Tibial nerve (tissue), 4 donors: ENCODE measurements around the gene UQCR11. TPM values are rescaled to one million over a fixed set of nuclear protein-coding genes. Genes with fewer than 3 reads are reported as not detected.

Source experiments
- DNase-seq, 2 donors: peaks; one replicate each; pipeline ENCODE4 v3.0.0-alpha.2; 2019; ENCODE audit warnings: low spot score in 2 of 2
- H3K27ac ChIP-seq, 4 donors: fragments of 200-600 bp; sonication (generic) in 3 of 4; one replicate each; pipeline ENCODE4 v1.5.1; 2017 to 2019; ENCODE audit warnings: mild to moderate bottlenecking in 1 of 4
- H3K27me3 ChIP-seq, 2 donors: fragments of 200-600 bp; sonication (generic) in 1 of 2; one replicate each; pipeline versions ENCODE4 v1.5.1 to v1.6.0; 2017 to 2019
- H3K36me3 ChIP-seq, 3 donors: fragments of 200-600 bp; sonication (generic); one replicate each; pipeline ENCODE4 v1.5.1; 2018 to 2019
- H3K4me1 ChIP-seq, 4 donors: fragments of 200-600 bp; sonication (generic) in 3 of 4; one replicate each; pipeline ENCODE4 v1.5.1; 2017 to 2019
- H3K4me3 ChIP-seq, 4 donors: fragments of 200-600 bp; sonication (generic) in 3 of 4; one replicate each; pipeline ENCODE4 v1.5.1; 2017 to 2019; ENCODE audit warnings: mild to moderate bottlenecking in 1 of 4, moderate library complexity in 1 of 4
- H3K9me3 ChIP-seq, 4 donors: fragments of 200-600 bp; sonication (generic) in 3 of 4; one replicate each; pipeline ENCODE4 v1.5.1; 2017 to 2019
- EP300 ChIP-seq, 2 donors: sonication (generic); formaldehyde crosslinking; IDR thresholded peaks; one replicate each; pipeline ENCODE4 v1.6.1; 2017; ENCODE audit warnings: antibody characterized with exemption in 2 of 2, mild to moderate bottlenecking in 1 of 2
- POLR2A ChIP-seq, 2 donors: fragments of 450-650 bp; IDR thresholded peaks; one replicate each; pipeline ENCODE4 v1.6.1; 2017; ENCODE audit warnings: antibody characterized with exemption in 2 of 2, mild to moderate bottlenecking in 2 of 2, moderate library complexity in 2 of 2
- WGBS, 2 donors: methylation state at CpG; one replicate each; pipeline ENCODE4 v1.1.5; 2018; 5-methylcytosine and 5-hydroxymethylcytosine counted together
- total RNA-seq, 4 donors: library from RNA; depleted of rRNA; stranded (reverse); fragments of >200 nt; gene quantifications; one replicate each; pipeline ENCODE4 v1.1.0, GENCODE V29; 2016
- TF ChIP-seq, protein P1 (sequence below), 5 experiments: fragments of 200-600 bp in 3 of 5; fragments of 450-650 bp in 2 of 5; sonication (generic) in 3 of 5; IDR thresholded peaks; one replicate each; pipeline ENCODE4 v1.5.1; 2016 to 2019; ENCODE audit warnings: antibody characterized with exemption in 5 of 5, mild to moderate bottlenecking in 3 of 5, moderate library complexity in 2 of 5

UQCR11 gene
- total RNA-seq, 4 donors from 2014 or later: 58.8 to 95.7 (median 66.0) TPM

GRCh38 chr19:1620502-1620901 lies 15.2 kb upstream of the UQCR11 start:
- TF ChIP-seq EP300 (IDR thresholded peaks at IDR 0.05) (no peak), POLR2A (IDR thresholded peaks at IDR 0.05) (no peak)
- TF ChIP-seq, protein P1, sequence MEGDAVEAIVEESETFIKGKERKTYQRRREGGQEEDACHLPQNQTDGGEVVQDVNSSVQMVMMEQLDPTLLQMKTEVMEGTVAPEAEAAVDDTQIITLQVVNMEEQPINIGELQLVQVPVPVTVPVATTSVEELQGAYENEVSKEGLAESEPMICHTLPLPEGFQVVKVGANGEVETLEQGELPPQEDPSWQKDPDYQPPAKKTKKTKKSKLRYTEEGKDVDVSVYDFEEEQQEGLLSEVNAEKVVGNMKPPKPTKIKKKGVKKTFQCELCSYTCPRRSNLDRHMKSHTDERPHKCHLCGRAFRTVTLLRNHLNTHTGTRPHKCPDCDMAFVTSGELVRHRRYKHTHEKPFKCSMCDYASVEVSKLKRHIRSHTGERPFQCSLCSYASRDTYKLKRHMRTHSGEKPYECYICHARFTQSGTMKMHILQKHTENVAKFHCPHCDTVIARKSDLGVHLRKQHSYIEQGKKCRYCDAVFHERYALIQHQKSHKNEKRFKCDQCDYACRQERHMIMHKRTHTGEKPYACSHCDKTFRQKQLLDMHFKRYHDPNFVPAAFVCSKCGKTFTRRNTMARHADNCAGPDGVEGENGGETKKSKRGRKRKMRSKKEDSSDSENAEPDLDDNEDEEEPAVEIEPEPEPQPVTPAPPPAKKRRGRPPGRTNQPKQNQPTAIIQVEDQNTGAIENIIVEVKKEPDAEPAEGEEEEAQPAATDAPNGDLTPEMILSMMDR (IDR thresholded peaks at IDR 0.05): no peak
- no peak for DNase-seq
- 88 to 89% methylated on average over 6 to 10 of the region's 11 CpGs for WGBS, 2 donors
- Histone ChIP-seq H3K27me3 (no peaks in the 10 kb centered on the region), H3K36me3 (peaks cover 0 to 98% (median 0%) of the 10 kb centered on the region in 3 donors), H3K4me3 (no peak overlapping the region), H3K27ac (no peak overlapping the region), H3K4me1 (no peaks in the 10 kb centered on the region), H3K9me3 (no peaks in the 10 kb centered on the region)

DNA sequence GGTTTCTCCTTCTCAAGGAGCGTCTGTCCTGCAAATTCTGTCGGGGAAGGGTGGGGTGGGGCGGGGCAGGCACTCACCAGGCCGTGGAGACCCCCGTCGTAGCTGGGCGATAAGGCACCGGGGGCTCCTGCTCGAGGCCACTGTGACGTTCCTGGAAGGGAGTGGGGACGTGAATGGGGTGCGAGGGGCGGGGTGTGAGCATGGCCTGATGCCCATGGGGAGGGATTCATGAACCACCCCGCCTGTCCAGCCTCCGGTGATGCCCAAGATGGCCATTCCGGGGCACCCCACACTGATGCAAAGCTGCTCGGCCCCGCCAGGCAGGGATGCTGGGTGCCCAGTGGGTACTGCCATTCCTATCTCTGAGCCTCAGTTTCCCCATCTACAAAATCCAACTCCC lies 14.4 kb upstream of the UQCR11 start:
- H3K9me3 ChIP-seq: no peaks in the 10 kb centered on the region
- peaks cover 0 to 98% (median 0%) of the 10 kb centered on the region in 3 donors for H3K36me3 ChIP-seq
- no peak for DNase-seq
- H3K27me3 ChIP-seq: no peaks in the 10 kb centered on the region
- 86 to 88% methylated on average over 18 of the region's 18 CpGs for WGBS, 2 donors
- TF ChIP-seq POLR2A (IDR thresholded peaks at IDR 0.05) (no peak), EP300 (IDR thresholded peaks at IDR 0.05) (no peak)
- TF ChIP-seq, protein P1 (IDR thresholded peaks at IDR 0.05): no peak
- no peak overlapping the region for H3K4me3 ChIP-seq
- H3K27ac ChIP-seq: no peak overlapping the region
- H3K4me1 ChIP-seq: no peaks in the 10 kb centered on the region

GRCh38 chr19:1619094-1619439 lies 13.8 kb upstream of the UQCR11 start:
- no peak for DNase-seq
- no peaks in the 10 kb centered on the region for H3K27me3 ChIP-seq
- H3K9me3 ChIP-seq: no peaks in the 10 kb centered on the region
- WGBS, 2 donors: 92 to 95% methylated on average over 9 to 19 of the region's 26 CpGs
- no peak for TF ChIP-seq POLR2A (IDR thresholded peaks at IDR 0.05)
- TF ChIP-seq, protein P1 (IDR thresholded peaks at IDR 0.05): no peak
- TF ChIP-seq EP300 (IDR thresholded peaks at IDR 0.05): no peak
- no peaks in the 10 kb centered on the region for H3K4me1 ChIP-seq
- H3K27ac ChIP-seq: no peak overlapping the region
- no peak overlapping the region for H3K4me3 ChIP-seq
- H3K36me3 ChIP-seq: peaks cover 0 to 98% (median under 1%) of the 10 kb centered on the region in 3 donors

GRCh38 chr19:1618157-1619093 lies 13.2 kb upstream of the UQCR11 start:
- no peak overlapping the region for H3K27ac ChIP-seq
- H3K36me3 ChIP-seq: peaks cover 0 to 98% (median 7%) of the 10 kb centered on the region in 3 donors
- TF ChIP-seq, protein P1 (IDR thresholded peaks at IDR 0.05): peak in 2 of 5 experiments; percentile 8 to 19
- TF ChIP-seq EP300 (IDR thresholded peaks at IDR 0.05): no peak
- WGBS, 2 donors: 76 to 81% methylated on average over 16 to 23 of the region's 24 CpGs
- H3K4me3 ChIP-seq: no peak overlapping the region
- H3K27me3 ChIP-seq: no peaks in the 10 kb centered on the region
- DNase-seq: no peak
- no peaks in the 10 kb centered on the region for H3K9me3 ChIP-seq
- no peaks in the 10 kb centered on the region for H3K4me1 ChIP-seq

DNA sequence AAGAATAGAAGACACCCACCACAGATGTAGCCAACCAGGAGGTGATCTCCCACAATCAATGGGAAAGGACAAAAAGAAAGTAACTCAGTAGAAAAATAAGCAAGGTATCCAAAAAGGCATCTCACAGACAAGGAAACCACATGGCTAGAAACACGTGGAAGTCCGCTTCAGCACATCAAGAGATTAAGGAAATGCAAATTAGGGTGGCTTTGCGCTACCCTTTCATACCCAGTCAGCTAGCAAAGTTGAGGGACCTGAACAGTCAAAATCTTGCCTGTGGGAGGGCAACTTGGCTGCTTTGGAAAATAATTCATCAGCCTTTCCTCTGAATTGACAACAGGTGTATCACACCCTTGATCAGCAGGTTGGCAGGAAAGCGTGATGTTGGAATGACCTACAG lies 11.6 kb upstream of the UQCR11 start:
- no peaks in the 10 kb centered on the region for H3K4me1 ChIP-seq
- H3K27ac ChIP-seq: no peak overlapping the region
- no peak for DNase-seq
- WGBS, 2 donors: 66 to 75% methylated on average over 4 of the region's 4 CpGs
- H3K36me3 ChIP-seq: peaks cover 0 to 100% (median 7%) of the 10 kb centered on the region in 3 donors
- no peak overlapping the region for H3K4me3 ChIP-seq
- no peaks in the 10 kb centered on the region for H3K9me3 ChIP-seq
- no peak for TF ChIP-seq EP300 (IDR thresholded peaks at IDR 0.05)
- no peak for TF ChIP-seq POLR2A (IDR thresholded peaks at IDR 0.05)
- TF ChIP-seq, protein P1 (IDR thresholded peaks at IDR 0.05): no peak
- H3K27me3 ChIP-seq: no peaks in the 10 kb centered on the region
